Kidney capillary endothelial cell (primary cell): ENCODE results near the gene SIPA1L3.
A peak's percentile ranks its signal among the peaks of the same experiment; 100 is the strongest.

Source experiments
- DNase-seq: peaks from one replicate; pipeline ENCODE4 v3.0.0-alpha.2; 2018; ENCODE audit warnings: low spot score

The SIPA1L3 gene

DNA sequence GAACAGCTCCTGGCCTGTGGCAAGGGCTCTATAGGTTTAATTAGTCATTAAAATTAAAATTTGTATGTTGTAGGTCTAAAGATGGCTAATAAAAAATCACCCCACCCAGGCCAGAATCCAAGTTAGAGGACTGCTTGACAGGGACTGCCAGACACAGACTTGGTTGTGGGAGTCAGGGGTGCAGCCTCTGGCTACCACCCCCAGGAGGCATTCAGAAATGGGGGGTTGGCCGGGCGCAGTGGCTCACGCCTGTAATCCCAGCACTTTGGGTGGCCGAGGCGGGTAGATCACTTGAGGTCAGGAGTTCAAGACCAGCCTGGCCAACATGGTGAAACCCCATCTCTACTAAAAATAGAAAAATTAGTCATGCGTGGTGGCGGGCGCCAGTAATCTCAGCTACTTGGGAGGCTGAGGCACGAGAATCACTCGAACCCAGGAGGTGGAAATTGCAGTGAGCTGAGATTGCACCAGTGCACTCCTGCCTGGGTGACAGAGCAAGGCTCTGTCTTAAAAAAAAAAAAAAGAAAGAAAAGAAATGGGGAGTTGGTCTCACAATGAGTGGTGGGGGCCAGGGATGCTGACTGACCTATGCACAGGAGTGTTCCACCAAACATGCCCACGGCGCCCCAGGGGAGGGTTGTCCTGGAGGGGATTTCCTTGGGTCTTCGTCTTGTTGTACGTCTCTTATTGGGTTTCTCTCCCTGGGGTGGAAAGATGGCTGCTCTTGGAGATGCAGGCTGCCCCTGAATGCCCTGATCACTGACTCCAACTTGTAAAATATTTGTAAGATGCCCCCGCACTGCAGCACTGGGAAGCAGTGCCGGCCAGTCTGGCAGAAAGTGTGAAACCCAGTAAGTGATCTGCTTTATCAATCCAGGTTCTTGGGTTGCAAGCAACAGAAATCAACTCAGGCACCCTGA, 68.8 kb downstream of the SIPA1L3 start:
- DNase-seq, result no peak

DNA sequence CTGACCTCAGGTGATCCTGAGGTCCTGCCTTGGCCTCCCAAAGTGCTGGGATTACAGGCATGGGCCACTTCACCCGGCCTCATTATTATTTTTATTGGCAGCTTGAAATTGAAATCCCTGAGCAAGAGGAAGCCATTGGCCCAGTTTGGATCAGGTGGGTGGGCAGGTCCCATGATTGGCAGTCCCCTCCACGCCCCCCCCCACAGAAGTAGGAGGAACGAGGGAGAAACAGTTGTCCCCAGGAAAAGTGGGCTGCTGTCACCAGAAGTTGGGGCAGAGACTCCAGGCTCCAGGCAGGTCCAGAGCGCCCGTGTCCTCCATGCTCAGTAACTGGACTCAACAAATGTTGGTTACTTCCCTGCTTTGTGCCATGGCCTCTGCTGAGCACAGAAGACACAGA, 70.4 kb downstream of the SIPA1L3 start:
- DNase-seq, result no peak

DNA sequence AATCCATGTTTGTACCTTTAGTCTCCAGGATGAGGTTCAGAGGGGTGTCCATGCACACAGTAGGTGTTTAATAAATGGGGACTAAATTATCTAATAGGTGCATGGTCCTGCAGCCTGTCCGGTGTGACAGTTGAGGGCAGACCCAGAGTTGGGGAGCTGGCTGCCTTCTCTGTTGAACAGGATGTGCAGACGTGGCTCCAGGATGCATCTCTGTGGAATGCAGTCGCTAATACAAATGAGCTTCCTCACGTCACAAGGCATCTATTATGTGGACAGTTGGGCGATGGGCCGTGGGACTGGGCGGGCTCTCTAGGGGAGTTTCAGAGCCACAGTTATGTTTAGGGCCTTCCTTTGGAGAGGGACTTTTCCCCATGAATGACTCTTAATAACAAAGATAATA, 71.0 kb downstream of the SIPA1L3 start:
- peak; percentile 88 for DNase-seq

DNA sequence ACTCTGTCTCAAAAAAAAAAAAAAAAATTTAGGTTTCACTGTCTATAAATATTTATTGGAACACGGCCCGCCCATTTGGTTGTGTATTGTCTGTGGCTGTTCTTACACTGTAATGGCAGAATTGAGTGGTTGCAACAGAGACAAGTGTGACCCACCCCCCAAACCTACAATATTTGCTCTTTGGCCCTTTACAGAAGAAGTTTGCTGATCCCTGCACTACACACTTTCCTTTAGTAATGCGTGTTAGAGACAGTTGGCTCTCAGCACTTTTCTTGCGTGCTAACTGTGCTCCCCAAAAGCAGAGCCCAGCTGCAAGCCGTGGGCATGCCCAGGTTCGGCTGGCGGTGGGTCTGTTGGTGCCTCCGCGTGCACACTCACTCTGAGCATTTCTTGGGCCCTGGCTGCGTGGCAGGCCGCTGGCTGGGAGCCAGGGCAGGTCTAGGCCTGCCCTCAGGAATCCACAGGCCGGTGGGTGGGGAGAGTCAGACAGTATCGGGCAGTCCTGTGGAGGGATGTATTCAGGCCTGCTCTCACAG, 72.6 kb downstream of the SIPA1L3 start:
- DNase-seq, result no peak

DNA sequence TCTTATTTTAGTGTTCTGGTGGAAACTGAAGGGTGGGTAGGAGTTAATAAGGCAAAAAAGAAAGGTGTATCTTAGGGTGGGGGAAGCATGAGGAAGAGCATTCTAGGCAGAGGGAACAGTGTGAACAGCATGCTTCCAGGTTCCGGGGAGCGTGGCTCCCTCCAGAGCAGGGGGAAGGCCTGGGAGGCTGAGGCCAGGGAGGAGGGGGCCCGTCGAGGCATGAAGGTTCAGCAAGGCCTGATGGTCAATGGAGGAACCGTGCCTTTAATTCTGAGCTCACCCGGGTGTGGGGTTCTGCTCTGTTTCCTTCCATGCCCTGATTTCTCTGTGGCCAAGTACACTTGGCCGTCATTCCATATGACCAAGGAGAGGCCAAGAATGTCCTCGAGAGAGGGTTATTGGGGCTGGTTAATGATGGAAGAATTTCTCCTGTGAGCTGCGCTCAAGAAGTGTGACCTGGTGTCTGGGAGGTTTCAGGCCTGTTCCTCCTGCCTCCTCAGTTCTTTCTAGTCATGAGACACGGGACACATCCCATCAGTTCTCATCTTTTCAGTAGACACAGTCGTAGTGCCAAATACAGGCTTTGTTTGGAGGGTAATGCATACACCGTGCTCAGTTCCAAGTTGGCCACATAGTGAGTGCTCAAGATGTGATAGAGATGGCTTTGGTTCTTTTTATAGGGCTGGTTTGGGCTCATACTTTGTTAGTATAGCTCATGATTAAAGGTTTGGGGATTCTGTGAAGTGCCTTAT, 73.6 kb downstream of the SIPA1L3 start:
- no peak for DNase-seq

DNA sequence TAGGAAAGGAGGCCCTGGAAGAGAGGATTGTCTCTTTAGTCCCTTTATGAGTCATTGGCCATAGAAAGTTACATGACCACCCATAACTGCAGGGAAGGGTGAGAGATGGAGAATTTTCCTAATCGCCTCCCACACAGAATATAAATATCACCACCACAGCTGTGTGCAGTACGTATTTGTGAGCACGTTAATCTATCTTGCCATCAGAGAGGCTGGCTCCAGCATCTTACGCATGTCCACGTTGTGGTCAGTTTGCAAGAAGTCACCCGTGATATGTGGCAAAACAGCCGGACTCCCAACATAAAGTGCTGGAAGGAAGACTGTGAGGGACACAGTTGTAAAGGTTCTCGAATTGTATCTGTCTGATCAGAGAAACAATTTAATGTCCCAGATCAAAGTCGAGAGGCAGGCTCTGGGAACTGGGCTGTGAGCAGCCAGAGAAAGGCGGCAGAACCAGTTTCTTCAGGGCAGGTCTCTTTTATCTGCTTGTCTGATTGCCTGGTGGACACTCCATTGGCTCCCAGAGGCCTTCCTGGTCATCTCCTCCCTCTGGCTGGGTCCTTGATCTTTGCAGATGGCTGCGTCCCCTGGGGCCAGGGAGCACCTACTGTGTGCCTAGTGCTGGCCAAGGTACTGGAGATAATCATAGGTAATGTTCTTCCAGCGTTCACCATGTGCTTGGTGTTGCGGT, 74.9 kb downstream of the SIPA1L3 start:
- no peak for DNase-seq

DNA sequence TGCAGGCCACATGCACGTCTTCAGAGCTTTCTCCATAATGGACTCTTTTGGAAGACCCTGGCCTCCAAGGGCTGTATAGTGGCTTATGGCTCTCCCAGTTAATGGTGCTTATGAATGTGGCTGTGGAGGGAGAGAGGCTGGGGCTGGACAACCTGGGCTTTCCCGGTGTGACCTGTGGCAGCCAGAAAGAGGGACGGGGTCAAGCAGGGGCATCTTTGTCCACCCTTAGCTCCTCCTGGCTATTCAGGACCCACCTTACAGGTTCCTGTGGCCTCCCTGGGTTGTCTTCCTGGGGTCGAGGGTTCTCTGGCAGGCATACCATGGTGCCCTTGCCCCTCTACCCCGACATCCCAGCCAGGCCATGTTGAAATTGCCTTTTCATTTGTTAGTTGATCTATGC, 75.6 kb downstream of the SIPA1L3 start:
- DNase-seq, result no peak

DNA sequence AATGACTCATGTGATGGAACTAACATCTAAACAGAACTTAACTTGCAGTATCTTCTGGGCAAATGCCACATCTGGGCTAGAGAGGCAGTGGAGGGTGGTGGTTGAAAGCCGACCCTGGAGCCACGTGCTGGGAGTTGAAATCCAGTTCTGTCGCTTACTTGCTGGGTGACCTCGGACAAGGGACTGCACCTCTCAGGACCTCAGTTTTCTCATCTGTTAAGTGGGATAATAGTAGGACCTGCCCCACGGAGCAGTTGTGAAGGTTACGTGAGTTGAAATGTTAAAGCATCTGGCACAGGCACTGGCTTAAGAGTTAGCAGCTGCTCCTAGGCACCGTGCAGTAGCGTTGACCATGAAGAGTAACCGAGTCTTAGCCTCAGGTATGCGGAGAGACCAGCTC, 76.1 kb downstream of the SIPA1L3 start:
- DNase-seq, result no peak

DNA sequence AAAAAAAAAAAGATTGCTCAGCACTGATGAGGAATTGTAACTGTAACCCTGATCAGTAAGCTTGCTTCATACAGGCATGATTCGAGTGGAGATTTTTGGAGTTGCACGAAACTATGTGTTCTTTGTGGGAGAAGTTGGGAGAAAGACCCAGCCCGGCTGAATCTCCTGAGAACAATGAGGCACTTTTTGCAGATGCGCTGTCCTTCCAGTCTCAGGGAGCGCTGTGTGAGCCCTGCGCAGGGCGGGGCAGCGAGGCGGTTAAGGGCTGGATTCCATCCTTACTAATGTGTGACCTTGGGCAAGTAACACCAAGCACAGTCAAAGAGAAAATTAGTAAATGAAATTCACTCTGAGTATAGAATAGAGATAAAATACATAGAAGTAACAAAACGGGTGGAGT, 76.9 kb downstream of the SIPA1L3 start:
- DNase-seq, result no peak

DNA sequence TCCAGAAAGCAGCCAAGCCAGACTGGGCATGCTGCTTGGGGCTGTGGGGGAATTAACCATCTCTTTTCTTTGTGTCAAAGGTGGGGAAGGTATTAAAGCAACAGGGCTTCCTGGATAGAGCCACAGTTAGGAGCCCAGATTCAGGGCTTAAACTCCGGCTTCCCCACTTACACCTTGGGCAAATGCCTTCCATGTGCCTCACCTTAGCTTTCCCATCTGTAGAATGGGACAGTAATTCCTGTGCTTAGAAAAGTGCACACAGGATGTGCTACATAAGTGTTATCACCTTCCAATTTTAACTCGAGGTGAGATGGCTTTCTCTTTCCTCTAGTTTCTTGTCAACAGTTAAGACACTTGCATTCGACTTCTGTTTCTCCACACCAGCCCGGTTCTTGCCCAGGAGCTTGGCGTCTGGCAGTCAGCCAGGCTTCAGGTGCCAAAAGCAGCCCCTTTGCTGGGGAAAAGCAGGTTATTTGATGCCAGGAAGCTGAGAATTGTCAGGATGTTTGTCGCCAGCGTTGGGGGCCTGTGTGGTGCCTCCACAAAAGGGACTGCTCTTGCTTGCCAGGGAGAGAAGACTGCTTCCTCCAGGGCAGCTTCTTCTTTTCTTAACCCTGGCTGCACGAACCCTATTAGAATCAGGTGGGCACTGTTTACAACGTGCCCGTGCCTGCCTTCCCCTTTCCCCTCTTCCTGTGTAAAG, 79.2 kb downstream of the SIPA1L3 start:
- no peak for DNase-seq

DNA sequence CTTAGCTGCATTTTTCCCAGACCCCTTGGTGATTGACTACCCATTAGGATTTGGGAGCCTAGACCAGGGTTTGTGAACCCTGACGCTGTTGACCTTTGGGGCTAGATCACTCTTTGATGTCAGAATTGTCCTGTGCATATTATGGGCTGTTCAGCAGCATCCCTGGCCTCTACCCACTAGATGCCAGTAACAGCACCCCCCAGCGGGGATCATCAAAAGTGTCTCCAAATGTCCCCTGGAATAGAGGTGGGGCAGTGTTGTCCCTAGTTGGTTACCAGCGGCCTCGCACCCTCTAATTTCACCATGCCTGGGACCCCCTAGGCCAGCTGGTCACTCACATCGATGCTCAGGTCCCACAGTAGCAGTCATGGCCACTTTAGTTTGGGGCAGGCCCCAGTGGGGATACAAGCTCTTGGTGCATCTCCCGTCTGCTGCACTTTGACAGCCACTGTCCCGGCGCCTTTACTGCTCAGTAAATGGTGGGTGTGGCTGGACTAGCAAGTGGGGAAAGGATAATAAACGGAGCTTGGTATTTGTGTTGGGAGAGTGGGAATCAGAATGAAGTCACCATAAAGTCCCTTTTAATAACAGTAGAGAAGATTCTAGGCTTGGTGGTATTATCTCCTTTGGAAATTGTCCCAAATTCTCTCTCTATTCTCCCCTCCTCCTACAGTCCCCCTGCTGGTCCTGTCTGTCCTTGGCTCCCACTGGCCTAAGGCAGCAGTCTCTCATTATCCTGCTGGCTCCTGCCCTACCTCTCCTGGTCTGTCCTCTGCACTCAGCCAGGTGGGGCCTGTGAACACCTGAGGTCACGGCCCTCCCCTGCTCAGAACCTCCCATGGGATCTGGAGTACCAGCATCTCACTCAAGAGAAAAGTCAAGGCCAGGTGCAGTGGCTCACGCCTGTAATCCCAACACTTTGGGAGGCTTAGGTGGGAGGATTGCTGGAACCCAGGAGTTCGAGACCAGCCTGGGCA, 80.6 kb downstream of the SIPA1L3 start:
- no peak for DNase-seq

DNA sequence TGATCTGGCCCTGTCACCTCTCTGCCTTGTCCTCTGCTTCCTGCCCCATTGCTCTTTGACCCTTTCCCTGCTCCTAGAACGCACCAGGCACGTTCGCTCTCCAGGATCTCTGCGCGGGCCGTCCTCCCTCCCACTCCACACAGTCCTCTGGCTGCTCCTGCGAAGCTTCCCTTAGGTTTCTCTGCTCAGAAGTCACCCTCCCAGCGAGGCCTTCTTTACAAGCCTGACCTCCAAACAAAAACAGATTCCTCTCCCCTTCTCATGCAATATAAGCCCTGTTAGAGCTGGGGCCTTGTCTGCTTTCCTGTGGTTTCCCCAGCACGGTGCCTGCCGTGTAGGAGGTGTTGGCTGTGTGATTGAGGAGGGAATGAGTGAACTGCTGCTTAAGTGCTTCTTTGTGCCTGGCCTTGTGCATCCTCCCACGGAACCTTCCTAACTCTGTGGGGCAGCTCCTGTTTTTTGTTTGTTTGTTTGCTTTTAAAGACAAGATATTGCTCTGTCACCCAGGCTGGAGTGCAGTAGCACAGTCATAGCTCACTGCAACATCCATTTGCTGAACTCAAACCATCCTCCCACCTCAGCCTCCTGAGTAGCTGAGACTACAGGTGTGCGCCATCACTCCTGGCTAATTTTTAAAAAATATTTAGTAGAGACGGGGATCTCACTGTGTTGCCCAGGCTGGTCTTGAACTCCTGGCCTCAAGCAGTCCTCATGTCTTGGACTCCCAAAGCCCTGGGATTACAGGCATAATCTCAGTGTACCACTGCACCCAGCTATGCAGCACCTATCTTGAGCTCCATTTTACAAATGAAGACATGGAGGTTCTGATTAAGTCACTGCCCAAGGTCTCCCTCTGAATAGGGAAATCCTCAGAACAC, 82.0 kb downstream of the SIPA1L3 start:
- no peak for DNase-seq

DNA sequence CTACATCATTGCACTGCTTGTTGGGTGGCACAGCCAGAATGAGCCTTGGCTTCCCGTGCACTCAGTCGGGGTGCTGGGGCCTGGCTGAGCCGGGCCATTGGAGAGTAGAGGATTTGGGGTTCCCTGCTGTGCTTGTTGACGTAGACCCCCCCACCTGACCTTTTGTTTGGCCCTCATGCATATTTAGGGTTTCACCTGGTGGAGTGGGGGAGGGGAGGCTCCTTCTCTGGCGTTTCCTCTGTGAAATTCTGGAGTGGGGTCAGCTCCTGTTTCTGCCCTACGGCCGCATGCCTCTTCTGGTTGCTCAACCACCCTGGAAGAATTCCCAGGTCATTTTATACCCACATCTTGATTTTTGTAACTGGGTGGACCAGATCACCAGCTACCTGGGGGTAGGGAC, 82.8 kb downstream of the SIPA1L3 start:
- DNase-seq, result no peak

DNA sequence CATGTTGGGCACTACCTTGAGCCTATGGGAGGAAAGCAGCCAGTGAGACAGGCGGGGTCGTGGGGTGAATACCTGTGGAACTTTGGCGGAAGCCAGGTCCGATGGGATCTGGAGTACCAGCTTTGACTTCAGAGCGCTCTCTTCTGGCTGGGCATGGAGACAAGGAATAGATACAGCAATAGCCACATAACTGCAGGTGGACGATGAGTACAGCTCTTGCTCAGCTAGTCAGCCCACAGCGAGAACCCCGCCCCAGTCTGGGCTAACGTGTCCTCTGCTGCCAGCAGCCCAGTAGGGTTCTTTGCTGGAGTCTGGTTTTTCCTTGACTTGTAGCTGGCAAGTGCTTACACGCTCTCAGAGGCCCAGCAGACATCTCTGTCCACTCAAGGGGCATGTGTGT, 83.4 kb downstream of the SIPA1L3 start:
- DNase-seq, result no peak

DNA sequence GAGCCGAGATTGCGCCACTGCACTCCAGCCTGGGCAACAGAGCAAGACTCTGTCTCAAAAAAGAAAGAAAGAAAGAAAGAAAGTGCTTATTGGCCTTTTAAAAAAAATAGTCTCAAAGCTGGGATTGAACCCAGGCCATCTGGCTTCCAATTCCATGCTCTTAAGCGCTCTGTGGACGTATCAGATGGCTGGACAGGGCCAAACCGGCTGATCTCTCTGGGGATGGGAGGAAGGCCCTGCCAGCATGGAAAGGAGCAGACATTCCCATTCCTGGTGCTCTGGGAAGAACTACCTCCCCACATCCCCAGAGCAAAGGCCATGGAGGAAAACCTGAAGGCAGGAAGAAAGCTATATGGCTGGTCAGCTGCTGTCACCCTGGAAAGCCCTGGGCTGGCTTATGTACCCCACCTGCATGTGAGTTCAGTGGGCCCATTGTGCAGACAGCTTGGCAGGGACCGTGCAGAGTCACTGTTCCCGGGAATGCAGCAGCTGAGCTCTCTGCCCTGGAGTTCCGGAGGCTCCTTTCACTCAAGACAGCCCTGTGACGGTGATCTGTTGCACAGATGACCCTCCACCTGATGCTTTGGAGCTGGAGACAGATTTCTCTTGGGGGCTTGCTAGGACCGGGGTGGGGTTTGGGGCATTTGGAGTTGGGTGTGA, 84.3 kb downstream of the SIPA1L3 start:
- DNase-seq, result no peak

DNA sequence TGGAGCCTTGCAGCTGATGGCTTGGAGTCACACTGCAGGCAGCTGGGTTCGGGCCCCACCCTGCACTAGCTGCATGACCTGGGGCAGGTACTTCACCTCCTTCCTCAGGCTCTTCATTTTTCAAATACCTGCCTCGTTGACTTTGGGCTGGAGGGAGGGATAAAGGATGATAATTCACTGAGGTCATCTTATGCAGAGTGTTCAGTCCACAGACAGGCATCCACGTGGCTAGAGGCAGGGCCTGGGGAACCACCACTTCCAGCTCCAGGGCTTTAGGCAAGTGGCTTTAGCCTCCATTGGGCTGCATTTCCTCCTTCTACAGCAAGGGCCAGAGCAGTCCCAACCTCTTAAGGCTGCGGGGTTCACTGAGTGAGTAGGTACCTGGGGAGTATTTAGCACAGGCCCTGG, 84.8 kb downstream of the SIPA1L3 start:
- DNase-seq, result no peak

DNA sequence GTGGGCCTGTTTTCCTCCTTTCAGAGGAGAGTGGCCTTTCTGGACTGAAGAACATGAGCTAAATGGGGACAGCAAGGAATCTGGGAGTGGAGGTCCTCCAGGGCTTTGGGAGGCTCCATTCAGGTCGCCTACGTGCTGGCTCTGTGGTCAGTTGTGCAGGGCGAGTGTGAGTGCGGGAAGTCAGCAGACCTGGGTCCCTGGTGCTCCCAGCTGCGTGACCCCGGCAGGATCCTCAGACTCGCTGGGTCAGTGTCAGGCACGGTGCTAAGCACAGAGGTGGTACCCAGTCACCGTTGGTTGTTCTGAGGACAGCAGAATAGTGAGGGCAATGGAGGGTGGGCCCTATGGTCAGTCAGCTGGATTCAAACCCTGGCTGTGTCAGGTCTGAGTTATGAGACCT, 85.8 kb downstream of the SIPA1L3 start:
- no peak for DNase-seq

DNA sequence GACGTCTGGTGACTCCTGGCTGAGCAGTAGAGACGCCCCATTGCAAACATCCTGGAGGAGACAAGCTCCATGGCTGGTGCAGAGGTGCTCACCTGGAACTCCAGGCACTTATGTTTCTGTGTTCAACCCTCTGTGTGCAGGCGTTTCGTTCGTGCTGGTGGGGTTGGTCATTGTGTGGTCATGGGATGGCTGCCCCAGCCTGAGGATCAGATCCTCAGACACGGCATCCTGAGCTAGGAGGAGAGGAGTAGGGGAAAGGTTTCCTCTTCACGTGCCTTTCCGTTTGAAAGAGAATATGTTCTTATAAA, 87.8 kb downstream of the SIPA1L3 start:
- DNase-seq, result no peak

DNA sequence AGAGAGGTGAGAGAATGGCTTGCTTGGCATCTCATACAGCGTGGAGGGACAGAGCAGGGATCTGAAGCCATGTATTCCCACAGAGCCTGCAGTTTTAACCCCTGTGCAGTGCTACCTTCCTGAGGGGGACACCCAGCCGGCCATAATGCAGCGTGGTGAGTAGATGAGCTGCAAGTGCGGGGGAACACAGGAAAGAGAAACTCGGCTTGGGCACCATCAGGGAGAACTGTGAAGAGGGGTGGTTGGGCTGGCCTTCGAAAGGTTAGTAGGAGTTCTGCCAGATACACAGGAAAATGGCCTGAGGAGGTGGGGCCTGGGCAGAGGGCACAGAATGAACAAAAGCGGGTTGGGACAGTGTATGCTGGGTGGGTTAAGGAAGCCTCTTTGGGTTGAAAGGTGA, 88.3 kb downstream of the SIPA1L3 start:
- DNase-seq, result no peak
